Keratinocyte (primary cell): Measurements from ENCODE around the gene TIAM1.

Experiments used
- EZH2 ChIP-seq: IDR thresholded peaks from one replicate; pipeline ENCODE4 v1.6.1; 2012; ENCODE audit warnings: inconsistent platforms, mild to moderate bottlenecking, low read length, moderate library complexity
- TF ChIP-seq, protein P1 (sequence below), 3 experiments: IDR thresholded peaks in 1 of 3; conservative IDR thresholded peaks in 1 of 3; optimal IDR thresholded peaks in 1 of 3; 2 replicates in 2 of 3; 3 replicates in 1 of 3; pipeline versions ENCODE3 to v1.5.1; 2011; ENCODE audit warnings: low read length in 3 of 3, mild to moderate bottlenecking in 3 of 3, moderate library complexity in 2 of 3, control low read depth in 1 of 3, inconsistent platforms in 1 of 3; ENCODE audit not compliant: insufficient read depth in 2 of 3; ENCODE audit errors: extremely low read depth in 1 of 3

DNA sequence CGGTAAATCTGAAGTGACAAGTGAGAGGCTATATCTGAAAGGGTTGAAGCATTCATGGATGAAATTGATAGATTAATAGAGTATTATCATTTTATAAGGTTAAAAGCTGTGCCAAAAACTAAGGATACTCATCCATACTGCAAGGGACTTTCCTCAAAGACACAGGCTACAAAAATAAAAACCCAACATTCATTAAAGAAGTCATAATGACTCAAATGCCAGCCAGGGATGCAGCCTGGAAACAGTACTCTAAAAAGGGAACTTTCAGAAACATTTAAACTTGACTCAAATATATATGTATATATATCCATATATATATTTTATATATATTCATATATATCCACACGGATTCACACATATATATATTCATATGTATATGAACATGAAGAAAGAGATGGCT, 1.1 kb upstream of the TIAM1 start:
- TF ChIP-seq, protein P1, sequence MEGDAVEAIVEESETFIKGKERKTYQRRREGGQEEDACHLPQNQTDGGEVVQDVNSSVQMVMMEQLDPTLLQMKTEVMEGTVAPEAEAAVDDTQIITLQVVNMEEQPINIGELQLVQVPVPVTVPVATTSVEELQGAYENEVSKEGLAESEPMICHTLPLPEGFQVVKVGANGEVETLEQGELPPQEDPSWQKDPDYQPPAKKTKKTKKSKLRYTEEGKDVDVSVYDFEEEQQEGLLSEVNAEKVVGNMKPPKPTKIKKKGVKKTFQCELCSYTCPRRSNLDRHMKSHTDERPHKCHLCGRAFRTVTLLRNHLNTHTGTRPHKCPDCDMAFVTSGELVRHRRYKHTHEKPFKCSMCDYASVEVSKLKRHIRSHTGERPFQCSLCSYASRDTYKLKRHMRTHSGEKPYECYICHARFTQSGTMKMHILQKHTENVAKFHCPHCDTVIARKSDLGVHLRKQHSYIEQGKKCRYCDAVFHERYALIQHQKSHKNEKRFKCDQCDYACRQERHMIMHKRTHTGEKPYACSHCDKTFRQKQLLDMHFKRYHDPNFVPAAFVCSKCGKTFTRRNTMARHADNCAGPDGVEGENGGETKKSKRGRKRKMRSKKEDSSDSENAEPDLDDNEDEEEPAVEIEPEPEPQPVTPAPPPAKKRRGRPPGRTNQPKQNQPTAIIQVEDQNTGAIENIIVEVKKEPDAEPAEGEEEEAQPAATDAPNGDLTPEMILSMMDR (optimal IDR thresholded peaks at IDR 0.05 in 1 of 3, IDR thresholded peaks at IDR 0.05 in 1 of 3, conservative IDR thresholded peaks at IDR 0.05 in 1 of 3; ENCODE audit: extremely low read depth in 1 of 3, insufficient read depth in 2 of 3, low read length in 3 of 3) = no peak
- TF ChIP-seq EZH2 = no peak
